GM23338 (cell line): ENCODE data around the gene ENPP1. TPM values are rescaled to one million over a fixed set of nuclear protein-coding genes. Genes with fewer than 3 reads are reported as not detected.

ENCODE experiments used
- ATAC-seq: fragments of 200-7000 bp; cut with Tn5 transposase; 3 replicates; pipeline ENCODE4 v1.9.1; 2020
- DNase-seq: peaks from one replicate; pipeline ENCODE4 v3.0.0-alpha.2; 2015; ENCODE audit warnings: low spot score
- H2AFZ ChIP-seq: fragments of 200-600 bp; sonication (generic); 2 replicates; pipeline ENCODE4 v1.8.0; 2016; ENCODE audit warnings: antibody characterized with exemption, mild to moderate bottlenecking, moderate library complexity
- H3F3A ChIP-seq: fragments of 200-600 bp; sonication (generic); replicated peaks from 2 replicates; pipeline ENCODE4 v1.8.0; 2017; ENCODE audit warnings: antibody characterized with exemption, mixed run types, low read depth
- H3K27ac ChIP-seq: fragments of 200-600 bp; sonication (generic); 2 replicates; pipeline ENCODE4 v1.6.1; 2016; ENCODE audit warnings: low read depth
- H3K27me3 ChIP-seq: fragments of 200-600 bp; sonication (generic); 2 replicates; pipeline ENCODE4 v1.8.0; 2016; ENCODE audit warnings: mild to moderate bottlenecking, mixed run types, moderate library complexity; ENCODE audit not compliant: insufficient read depth
- H3K36me3 ChIP-seq: fragments of 200-600 bp; sonication (generic); 2 replicates; pipeline ENCODE4 v1.8.0; 2016; ENCODE audit warnings: mild to moderate bottlenecking; ENCODE audit not compliant: insufficient read depth
- H3K4me1 ChIP-seq: fragments of 200-600 bp; sonication (generic); 2 replicates; pipeline ENCODE4 v1.8.0; 2016; ENCODE audit warnings: mild to moderate bottlenecking, moderate library complexity; ENCODE audit not compliant: insufficient read depth
- H3K4me2 ChIP-seq: fragments of 200-600 bp; sonication (generic); 2 replicates; pipeline ENCODE4 v1.7.1; 2017; ENCODE audit warnings: mixed run types
- H3K4me3 ChIP-seq: fragments of 200-600 bp; sonication (generic); 2 replicates; pipeline ENCODE4 v1.6.1; 2016; ENCODE audit warnings: mixed run types
- H3K79me2 ChIP-seq: fragments of 200-600 bp; sonication (generic); replicated peaks from 2 replicates; pipeline ENCODE4 v1.8.0; 2017; ENCODE audit warnings: mild to moderate bottlenecking; ENCODE audit not compliant: insufficient read depth
- H3K9me2 ChIP-seq: fragments of 200-600 bp; sonication (generic); 2 replicates; pipeline ENCODE4 v1.8.0; 2017; ENCODE audit not compliant: insufficient read depth
- H4K20me1 ChIP-seq: fragments of 200-600 bp; sonication (generic); replicated peaks from 2 replicates; pipeline ENCODE4 v1.8.0; 2017; ENCODE audit warnings: mild to moderate bottlenecking; ENCODE audit not compliant: insufficient read depth
- H3K27ac Mint-ChIP-seq: 2 replicates; pipeline ENCODE4 v1.8.0; 2020; ENCODE audit warnings: inconsistent platforms, mild to moderate bottlenecking, moderate library complexity, mixed read lengths
- H3K27me3 Mint-ChIP-seq: 3 replicates; pipeline ENCODE4 v1.8.0; 2022; ENCODE audit warnings: low read depth, mild to moderate bottlenecking, moderate library complexity, mixed read lengths, inconsistent platforms; ENCODE audit not compliant: insufficient read depth, poor library complexity
- H3K36me3 Mint-ChIP-seq: 3 replicates; pipeline ENCODE4 v1.8.0; 2021; ENCODE audit warnings: low read depth, mild to moderate bottlenecking, inconsistent platforms, moderate library complexity, mixed read lengths
- H3K4me1 Mint-ChIP-seq: 3 replicates; pipeline ENCODE4 v1.8.0; 2020; ENCODE audit warnings: mild to moderate bottlenecking, inconsistent platforms, mixed read lengths
- H3K4me3 Mint-ChIP-seq: 3 replicates; pipeline ENCODE4 v1.8.0; 2021; ENCODE audit warnings: moderate library complexity, mild to moderate bottlenecking, inconsistent platforms, mixed read lengths
- H3K9me3 Mint-ChIP-seq: 3 replicates; pipeline ENCODE4 v1.8.0; 2020; ENCODE audit warnings: moderate library complexity, mild to moderate bottlenecking, inconsistent platforms, mixed read lengths
- CREB1 ChIP-seq: fragments of 250-450 bp; sonication (Bioruptor Pico); IDR thresholded peaks from 2 replicates; pipeline ENCODE4 v1.5.0; 2020; ENCODE audit warnings: low read depth, mild to moderate bottlenecking, moderate library complexity
- EZH2 ChIP-seq: fragments of 200-600 bp; sonication (generic); IDR thresholded peaks from one replicate; pipeline ENCODE4 v1.8.0; 2017; ENCODE audit warnings: antibody characterized with exemption, mild to moderate bottlenecking, low read depth; ENCODE audit not compliant: unreplicated experiment
- JUNB ChIP-seq: IDR thresholded peaks from one replicate; pipeline ENCODE4 v1.6.1; 2016; ENCODE audit warnings: antibody characterized with exemption; ENCODE audit not compliant: unreplicated experiment
- NANOG ChIP-seq: IDR thresholded peaks from 2 replicates; pipeline ENCODE4 v1.6.1; 2016; ENCODE audit warnings: antibody characterized with exemption, borderline replicate concordance
- POLR2AphosphoS5 ChIP-seq: IDR thresholded peaks from 2 replicates; pipeline ENCODE4 v1.6.1; 2016; ENCODE audit warnings: antibody characterized with exemption, low read depth
- STAT1 ChIP-seq: IDR thresholded peaks from one replicate; pipeline ENCODE4 v1.6.1; 2016; ENCODE audit warnings: antibody characterized with exemption; ENCODE audit not compliant: unreplicated experiment
- polyA plus RNA-seq: library from polyadenylated mRNA; unstranded; fragments of >200 nt; fragmentation: Nextera tagmentation; extraction: Ambion mirVana; gene quantifications from 2 replicates; pipeline ENCODE4 v1.2.1, GENCODE V29; 2016
- total RNA-seq: library from RNA; depleted of rRNA; stranded (reverse); fragments of >200 nt; shearing (Covaris generic); gene quantifications from 2 replicates; pipeline ENCODE4 v1.2.3, GENCODE V29; 2014
- TF ChIP-seq, protein P1 (sequence below), 2 experiments: fragments of 200-600 bp in 1 of 2; sonication (generic) in 1 of 2; conservative IDR thresholded peaks; 2 replicates each; pipeline versions ENCODE4 v1.5.1 to v1.6.1; 2016 to 2017; ENCODE audit warnings: antibody characterized with exemption in 2 of 2, low read depth in 2 of 2, mild to moderate bottlenecking in 2 of 2, moderate library complexity in 1 of 2
- TF ChIP-seq, protein P2 (sequence below): fragments of 250-450 bp; sonication (Bioruptor Pico); IDR thresholded peaks from 2 replicates; pipeline ENCODE4 v1.5.0; 2020; ENCODE audit warnings: mild to moderate bottlenecking, moderate library complexity

Gene ENPP1
- total and polyA plus RNA-seq, 2 experiments from 2014 or later: 17.3 to 46.9 TPM

DNA sequence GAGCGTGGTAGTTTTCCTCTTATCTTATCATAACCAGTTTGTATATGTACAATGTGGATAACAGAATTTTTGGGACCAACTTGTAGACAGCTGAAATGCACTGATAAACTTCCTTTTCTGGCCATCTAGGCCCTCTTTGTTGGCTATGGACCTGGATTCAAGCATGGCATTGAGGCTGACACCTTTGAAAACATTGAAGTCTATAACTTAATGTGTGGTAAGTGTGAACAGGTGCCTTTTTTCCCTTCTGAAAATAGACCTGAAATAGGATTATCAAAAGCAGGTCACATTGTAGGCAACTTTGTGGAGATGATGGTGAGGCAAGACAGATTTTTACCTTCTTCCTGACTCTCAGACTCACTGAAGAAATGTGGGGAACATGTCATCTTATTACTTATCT lies 67.8 kb downstream of the ENPP1 start:
- no peaks in the 10 kb centered on the region for H3K4me1 ChIP-seq
- H3K36me3 ChIP-seq: peaks cover 29% of the 10 kb centered on the region
- DNase-seq (no peak), ATAC-seq (no peak)
- Mint-ChIP-seq H3K36me3 (peaks cover 30% of the 10 kb centered on the region), H3K27ac (no peak overlapping the region), H3K4me1 (no peaks in the 10 kb centered on the region), H3K9me3 (no peaks in the 10 kb centered on the region), H3K27me3 (no peaks in the 10 kb centered on the region), H3K4me3 (no peak overlapping the region)
- TF ChIP-seq EZH2 (no peak), CREB1 (CRISPR knock-in tag) (no peak), NANOG (no peak), JUNB (no peak), STAT1 (no peak), POLR2AphosphoS5 (no peak)
- TF ChIP-seq, protein P1, sequence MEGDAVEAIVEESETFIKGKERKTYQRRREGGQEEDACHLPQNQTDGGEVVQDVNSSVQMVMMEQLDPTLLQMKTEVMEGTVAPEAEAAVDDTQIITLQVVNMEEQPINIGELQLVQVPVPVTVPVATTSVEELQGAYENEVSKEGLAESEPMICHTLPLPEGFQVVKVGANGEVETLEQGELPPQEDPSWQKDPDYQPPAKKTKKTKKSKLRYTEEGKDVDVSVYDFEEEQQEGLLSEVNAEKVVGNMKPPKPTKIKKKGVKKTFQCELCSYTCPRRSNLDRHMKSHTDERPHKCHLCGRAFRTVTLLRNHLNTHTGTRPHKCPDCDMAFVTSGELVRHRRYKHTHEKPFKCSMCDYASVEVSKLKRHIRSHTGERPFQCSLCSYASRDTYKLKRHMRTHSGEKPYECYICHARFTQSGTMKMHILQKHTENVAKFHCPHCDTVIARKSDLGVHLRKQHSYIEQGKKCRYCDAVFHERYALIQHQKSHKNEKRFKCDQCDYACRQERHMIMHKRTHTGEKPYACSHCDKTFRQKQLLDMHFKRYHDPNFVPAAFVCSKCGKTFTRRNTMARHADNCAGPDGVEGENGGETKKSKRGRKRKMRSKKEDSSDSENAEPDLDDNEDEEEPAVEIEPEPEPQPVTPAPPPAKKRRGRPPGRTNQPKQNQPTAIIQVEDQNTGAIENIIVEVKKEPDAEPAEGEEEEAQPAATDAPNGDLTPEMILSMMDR (conservative IDR thresholded peaks at IDR 0.05; ENCODE audit: low read depth in 2 of 2): no peak
- TF ChIP-seq, protein P2, sequence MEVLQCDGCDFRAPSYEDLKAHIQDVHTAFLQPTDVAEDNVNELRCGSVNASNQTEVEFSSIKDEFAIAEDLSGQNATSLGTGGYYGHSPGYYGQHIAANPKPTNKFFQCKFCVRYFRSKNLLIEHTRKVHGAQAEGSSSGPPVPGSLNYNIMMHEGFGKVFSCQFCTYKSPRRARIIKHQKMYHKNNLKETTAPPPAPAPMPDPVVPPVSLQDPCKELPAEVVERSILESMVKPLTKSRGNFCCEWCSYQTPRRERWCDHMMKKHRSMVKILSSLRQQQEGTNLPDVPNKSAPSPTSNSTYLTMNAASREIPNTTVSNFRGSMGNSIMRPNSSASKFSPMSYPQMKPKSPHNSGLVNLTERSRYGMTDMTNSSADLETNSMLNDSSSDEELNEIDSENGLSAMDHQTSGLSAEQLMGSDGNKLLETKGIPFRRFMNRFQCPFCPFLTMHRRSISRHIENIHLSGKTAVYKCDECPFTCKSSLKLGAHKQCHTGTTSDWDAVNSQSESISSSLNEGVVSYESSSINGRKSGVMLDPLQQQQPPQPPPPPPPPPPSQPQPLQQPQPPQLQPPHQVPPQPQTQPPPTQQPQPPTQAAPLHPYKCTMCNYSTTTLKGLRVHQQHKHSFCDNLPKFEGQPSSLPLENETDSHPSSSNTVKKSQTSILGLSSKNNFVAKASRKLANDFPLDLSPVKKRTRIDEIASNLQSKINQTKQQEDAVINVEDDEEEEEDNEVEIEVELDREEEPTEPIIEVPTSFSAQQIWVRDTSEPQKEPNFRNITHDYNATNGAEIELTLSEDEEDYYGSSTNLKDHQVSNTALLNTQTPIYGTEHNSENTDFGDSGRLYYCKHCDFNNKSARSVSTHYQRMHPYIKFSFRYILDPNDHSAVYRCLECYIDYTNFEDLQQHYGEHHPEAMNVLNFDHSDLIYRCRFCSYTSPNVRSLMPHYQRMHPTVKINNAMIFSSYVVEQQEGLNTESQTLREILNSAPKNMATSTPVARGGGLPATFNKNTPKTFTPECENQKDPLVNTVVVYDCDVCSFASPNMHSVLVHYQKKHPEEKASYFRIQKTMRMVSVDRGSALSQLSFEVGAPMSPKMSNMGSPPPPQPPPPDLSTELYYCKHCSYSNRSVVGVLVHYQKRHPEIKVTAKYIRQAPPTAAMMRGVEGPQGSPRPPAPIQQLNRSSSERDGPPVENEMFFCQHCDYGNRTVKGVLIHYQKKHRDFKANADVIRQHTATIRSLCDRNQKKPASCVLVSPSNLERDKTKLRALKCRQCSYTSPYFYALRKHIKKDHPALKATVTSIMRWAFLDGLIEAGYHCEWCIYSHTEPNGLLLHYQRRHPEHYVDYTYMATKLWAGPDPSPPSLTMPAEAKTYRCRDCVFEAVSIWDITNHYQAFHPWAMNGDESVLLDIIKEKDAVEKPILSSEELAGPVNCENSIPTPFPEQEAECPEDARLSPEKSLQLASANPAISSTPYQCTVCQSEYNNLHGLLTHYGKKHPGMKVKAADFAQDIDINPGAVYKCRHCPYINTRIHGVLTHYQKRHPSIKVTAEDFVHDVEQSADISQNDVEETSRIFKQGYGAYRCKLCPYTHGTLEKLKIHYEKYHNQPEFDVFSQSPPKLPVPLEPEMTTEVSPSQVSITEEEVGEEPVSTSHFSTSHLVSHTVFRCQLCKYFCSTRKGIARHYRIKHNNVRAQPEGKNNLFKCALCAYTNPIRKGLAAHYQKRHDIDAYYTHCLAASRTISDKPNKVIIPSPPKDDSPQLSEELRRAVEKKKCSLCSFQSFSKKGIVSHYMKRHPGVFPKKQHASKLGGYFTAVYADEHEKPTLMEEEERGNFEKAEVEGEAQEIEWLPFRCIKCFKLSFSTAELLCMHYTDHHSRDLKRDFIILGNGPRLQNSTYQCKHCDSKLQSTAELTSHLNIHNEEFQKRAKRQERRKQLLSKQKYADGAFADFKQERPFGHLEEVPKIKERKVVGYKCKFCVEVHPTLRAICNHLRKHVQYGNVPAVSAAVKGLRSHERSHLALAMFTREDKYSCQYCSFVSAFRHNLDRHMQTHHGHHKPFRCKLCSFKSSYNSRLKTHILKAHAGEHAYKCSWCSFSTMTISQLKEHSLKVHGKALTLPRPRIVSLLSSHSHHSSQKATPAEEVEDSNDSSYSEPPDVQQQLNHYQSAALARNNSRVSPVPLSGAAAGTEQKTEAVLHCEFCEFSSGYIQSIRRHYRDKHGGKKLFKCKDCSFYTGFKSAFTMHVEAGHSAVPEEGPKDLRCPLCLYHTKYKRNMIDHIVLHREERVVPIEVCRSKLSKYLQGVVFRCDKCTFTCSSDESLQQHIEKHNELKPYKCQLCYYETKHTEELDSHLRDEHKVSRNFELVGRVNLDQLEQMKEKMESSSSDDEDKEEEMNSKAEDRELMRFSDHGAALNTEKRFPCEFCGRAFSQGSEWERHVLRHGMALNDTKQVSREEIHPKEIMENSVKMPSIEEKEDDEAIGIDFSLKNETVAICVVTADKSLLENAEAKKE: no peak
- no peaks in the 10 kb centered on the region for H3K9me2 ChIP-seq
- H4K20me1 ChIP-seq: no peaks in the 10 kb centered on the region
- no peak overlapping the region for H2AFZ ChIP-seq
- H3F3A ChIP-seq: no peaks in the 10 kb centered on the region
- H3K27me3 ChIP-seq: no peaks in the 10 kb centered on the region
- H3K27ac ChIP-seq: no peak overlapping the region
- no peak overlapping the region for H3K4me2 ChIP-seq
- H3K79me2 ChIP-seq: no peaks in the 10 kb centered on the region
- H3K4me3 ChIP-seq: no peak overlapping the region
